ENCODE measurements around the gene VPS18. TPM values are rescaled to one million over a fixed set of nuclear protein-coding genes. Genes with fewer than 3 reads are reported as not detected.

Gene VPS18
- total and polyA plus RNA-seq, 2 experiments from 2014 or later = 5.9 to 42.5 TPM

GRCh38 chr15:40902605-40903561 lies 8.6 kb downstream of the VPS18 start:
- H3K36me3 Mint-ChIP-seq (ENCODE audit: low read depth) = peaks cover 66% of the 10 kb centered on the region
- ATAC-seq (no peak), DNase-seq (ENCODE audit: low spot score) (no peak)
- Histone ChIP-seq H3F3A (replicated peaks; ENCODE audit: low read depth) (peaks cover 18% of the 10 kb centered on the region; the same call in 1 of the 2 replicates), H4K20me1 (replicated peaks; ENCODE audit: insufficient read depth) (peaks cover 18% of the 10 kb centered on the region), H2AFZ (no peak overlapping the region), H3K4me2 (no peak overlapping the region), H3K27me3 (ENCODE audit: insufficient read depth) (no peaks in the 10 kb centered on the region), H3K79me2 (replicated peaks; ENCODE audit: insufficient read depth) (no peaks in the 10 kb centered on the region), H3K9me2 (ENCODE audit: insufficient read depth) (no peaks in the 10 kb centered on the region), H3K4me1 (ENCODE audit: insufficient read depth) (peaks cover 15% of the 10 kb centered on the region), H3K27ac (ENCODE audit: low read depth) (no peak overlapping the region), H3K36me3 (ENCODE audit: insufficient read depth) (peaks cover 8% of the 10 kb centered on the region; the same call in 1 of the 2 replicates), H3K4me3 (no peak overlapping the region)
- no peak overlapping the region; the same call in 1 of the 2 replicates for H3K27ac Mint-ChIP-seq
- H3K4me1 Mint-ChIP-seq = peaks cover 18% of the 10 kb centered on the region
- H3K9me3 Mint-ChIP-seq = no peaks in the 10 kb centered on the region; the same call in 2 of the 3 replicates
- H3K27me3 Mint-ChIP-seq (ENCODE audit: insufficient read depth, low read depth, poor library complexity) = peaks cover 14% of the 10 kb centered on the region
- TF ChIP-seq STAT1 (IDR thresholded peaks at IDR 0.05; ENCODE audit: unreplicated experiment) (no peak), ETS1 (IDR thresholded peaks at IDR 0.05) (no peak), EZH2 (IDR thresholded peaks at IDR 0.05; ENCODE audit: low read depth, unreplicated experiment) (no peak), ZNF331 (CRISPR knock-in tag; IDR thresholded peaks at IDR 0.05; ENCODE audit: low read depth) (no peak), JUNB (IDR thresholded peaks at IDR 0.05; ENCODE audit: unreplicated experiment) (no peak), CTCF (conservative IDR thresholded peaks at IDR 0.05; ENCODE audit: low read depth in 2 of 2) (no peak; a peak in 1 of 4 replicates), ZNF114 (CRISPR knock-in tag; IDR thresholded peaks at IDR 0.05) (no peak), ZNF462 (CRISPR knock-in tag; IDR thresholded peaks at IDR 0.05) (no peak), CREB1 (CRISPR knock-in tag; IDR thresholded peaks at IDR 0.05; ENCODE audit: low read depth) (no peak), REST (IDR thresholded peaks at IDR 0.05; ENCODE audit: unreplicated experiment) (no peak), POLR2AphosphoS5 (IDR thresholded peaks at IDR 0.05; ENCODE audit: low read depth) (no peak), NANOG (IDR thresholded peaks at IDR 0.05; ENCODE audit: borderline replicate concordance) (no peak), EZH2phosphoT487 (IDR thresholded peaks at IDR 0.05; ENCODE audit: unreplicated experiment) (no peak)
- no peak overlapping the region for H3K4me3 Mint-ChIP-seq
